ENCODE results near the gene WT1.

DNA sequence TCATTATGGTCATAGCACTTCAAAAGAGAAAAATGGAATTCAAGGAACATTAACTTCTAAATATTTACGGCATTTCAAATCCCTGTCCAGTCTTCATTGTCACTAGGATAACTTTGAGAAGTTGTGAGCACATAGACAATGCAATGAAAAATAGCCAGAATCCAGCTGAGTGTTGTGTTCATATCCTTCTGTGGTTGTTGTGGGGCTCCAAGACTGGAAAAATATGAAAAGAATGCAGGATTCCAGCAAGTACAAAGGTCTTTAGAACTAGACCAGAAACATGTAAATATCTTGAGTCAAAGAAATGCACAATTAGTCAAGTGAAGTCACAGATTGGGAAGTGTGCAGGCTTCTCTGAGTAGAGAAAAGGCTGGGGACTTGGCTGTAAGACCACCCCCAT, 68.7 kb downstream of the WT1 start:
- TF ChIP-seq POLR2AphosphoS5 (IDR thresholded peaks at IDR 0.05; ENCODE audit: low read depth, low read length) (no peak), TAF1 (IDR thresholded peaks at IDR 0.05; ENCODE audit: borderline replicate concordance, insufficient read depth, low read length) (no peak)
- TF ChIP-seq, protein P1, sequence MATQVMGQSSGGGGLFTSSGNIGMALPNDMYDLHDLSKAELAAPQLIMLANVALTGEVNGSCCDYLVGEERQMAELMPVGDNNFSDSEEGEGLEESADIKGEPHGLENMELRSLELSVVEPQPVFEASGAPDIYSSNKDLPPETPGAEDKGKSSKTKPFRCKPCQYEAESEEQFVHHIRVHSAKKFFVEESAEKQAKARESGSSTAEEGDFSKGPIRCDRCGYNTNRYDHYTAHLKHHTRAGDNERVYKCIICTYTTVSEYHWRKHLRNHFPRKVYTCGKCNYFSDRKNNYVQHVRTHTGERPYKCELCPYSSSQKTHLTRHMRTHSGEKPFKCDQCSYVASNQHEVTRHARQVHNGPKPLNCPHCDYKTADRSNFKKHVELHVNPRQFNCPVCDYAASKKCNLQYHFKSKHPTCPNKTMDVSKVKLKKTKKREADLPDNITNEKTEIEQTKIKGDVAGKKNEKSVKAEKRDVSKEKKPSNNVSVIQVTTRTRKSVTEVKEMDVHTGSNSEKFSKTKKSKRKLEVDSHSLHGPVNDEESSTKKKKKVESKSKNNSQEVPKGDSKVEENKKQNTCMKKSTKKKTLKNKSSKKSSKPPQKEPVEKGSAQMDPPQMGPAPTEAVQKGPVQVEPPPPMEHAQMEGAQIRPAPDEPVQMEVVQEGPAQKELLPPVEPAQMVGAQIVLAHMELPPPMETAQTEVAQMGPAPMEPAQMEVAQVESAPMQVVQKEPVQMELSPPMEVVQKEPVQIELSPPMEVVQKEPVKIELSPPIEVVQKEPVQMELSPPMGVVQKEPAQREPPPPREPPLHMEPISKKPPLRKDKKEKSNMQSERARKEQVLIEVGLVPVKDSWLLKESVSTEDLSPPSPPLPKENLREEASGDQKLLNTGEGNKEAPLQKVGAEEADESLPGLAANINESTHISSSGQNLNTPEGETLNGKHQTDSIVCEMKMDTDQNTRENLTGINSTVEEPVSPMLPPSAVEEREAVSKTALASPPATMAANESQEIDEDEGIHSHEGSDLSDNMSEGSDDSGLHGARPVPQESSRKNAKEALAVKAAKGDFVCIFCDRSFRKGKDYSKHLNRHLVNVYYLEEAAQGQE (IDR thresholded peaks at IDR 0.05; ENCODE audit: insufficient read depth in 1 of 2, low read depth in 2 of 2, low read length in 2 of 2) = no peak
